MM.1S (cell line): ENCODE data around the gene PRTG.

Experiments used
- DNase-seq: peaks from one replicate; pipeline ENCODE4 v3.0.0-alpha.2; 2015
- H2AFZ ChIP-seq: fragments of 300-600 bp; sonication (generic); 2 replicates; pipeline ENCODE4 v1.6.0; 2016; ENCODE audit warnings: antibody characterized with exemption, low read length
- H3F3A ChIP-seq: fragments of 300-600 bp; sonication (generic); 2 replicates; pipeline ENCODE4 v1.6.1; 2016; ENCODE audit warnings: mild to moderate bottlenecking, antibody characterized with exemption, low read length, moderate library complexity, mixed read lengths; ENCODE audit not compliant: insufficient read depth
- H3K27ac ChIP-seq: fragments of 300-600 bp; sonication (generic); 2 replicates; pipeline ENCODE4 v1.5.1; 2016; ENCODE audit warnings: mild to moderate bottlenecking, low read length
- H3K27me3 ChIP-seq: fragments of 300-600 bp; sonication (generic); replicated peaks from 2 replicates; pipeline ENCODE4 v1.6.0; 2016; ENCODE audit warnings: low read length; ENCODE audit not compliant: insufficient read depth
- H3K36me3 ChIP-seq: fragments of 300-600 bp; sonication (generic); replicated peaks from 2 replicates; pipeline ENCODE4 v1.6.1; 2016; ENCODE audit warnings: mild to moderate bottlenecking, low read length, mixed read lengths; ENCODE audit not compliant: insufficient read depth
- H3K4me1 ChIP-seq: fragments of 300-600 bp; sonication (generic); 2 replicates; pipeline ENCODE4 v1.6.1; 2016; ENCODE audit warnings: low read length, mixed read lengths
- H3K4me2 ChIP-seq: fragments of 300-600 bp; sonication (generic); 2 replicates; pipeline ENCODE4 v1.6.0; 2016; ENCODE audit warnings: low read depth, low read length
- H3K4me3 ChIP-seq: fragments of 300-600 bp; sonication (generic); 2 replicates; pipeline ENCODE4 v1.5.1; 2016; ENCODE audit warnings: low read length, mixed read lengths
- H3K79me2 ChIP-seq: fragments of 300-600 bp; sonication (generic); 2 replicates; pipeline ENCODE4 v1.6.1; 2016; ENCODE audit warnings: mixed run types, low read length, mixed read lengths
- H3K9ac ChIP-seq: fragments of 300-600 bp; sonication (generic); 2 replicates; pipeline ENCODE4 v1.6.1; 2016; ENCODE audit warnings: low read length, mixed read lengths
- H3K9me2 ChIP-seq: fragments of 300-600 bp; sonication (generic); replicated peaks from 2 replicates; pipeline ENCODE4 v1.6.1; 2016; ENCODE audit warnings: mild to moderate bottlenecking, low read length, mixed read lengths; ENCODE audit not compliant: insufficient read depth
- H3K9me3 ChIP-seq: fragments of 300-600 bp; sonication (generic); replicated peaks from 2 replicates; pipeline ENCODE4 v1.6.1; 2016; ENCODE audit warnings: mild to moderate bottlenecking, low read length, mixed read lengths; ENCODE audit not compliant: insufficient read depth
- H4K20me1 ChIP-seq: fragments of 300-600 bp; sonication (generic); 2 replicates; pipeline ENCODE4 v1.6.1; 2016; ENCODE audit warnings: mild to moderate bottlenecking, low read length, moderate library complexity, mixed read lengths; ENCODE audit not compliant: insufficient read depth
- CTCF ChIP-seq: fragments of 300-600 bp; sonication (generic); IDR thresholded peaks from 2 replicates; pipeline ENCODE4 v1.5.1; 2016; ENCODE audit warnings: antibody characterized with exemption, low read length, mixed read lengths
- EZH2 ChIP-seq: fragments of 300-600 bp; sonication (generic); optimal IDR thresholded peaks from 2 replicates; pipeline ENCODE3; 2017; ENCODE audit warnings: low read depth, mild to moderate bottlenecking, antibody characterized with exemption, low read length, mixed read lengths
- EZH2phosphoT487 ChIP-seq: fragments of 300-600 bp; sonication (generic); IDR thresholded peaks from 2 replicates; pipeline ENCODE4 v1.6.1; 2018; ENCODE audit warnings: antibody characterized with exemption, low read length

The PRTG gene

GRCh38 chr15:55619783-55620182, 123.2 kb downstream of the PRTG start:
- Histone ChIP-seq H3K9me2 (no peaks in the 10 kb centered on the region), H3K9me3 (no peaks in the 10 kb centered on the region), H3K27ac (no peak overlapping the region), H3K4me2 (no peak overlapping the region), H3K27me3 (no peaks in the 10 kb centered on the region), H3K36me3 (no peaks in the 10 kb centered on the region), H3F3A (no peaks in the 10 kb centered on the region), H3K79me2 (no peaks in the 10 kb centered on the region), H3K9ac (no peak overlapping the region), H3K4me1 (no peaks in the 10 kb centered on the region), H3K4me3 (no peak overlapping the region), H4K20me1 (no peaks in the 10 kb centered on the region), H2AFZ (no peak overlapping the region)
- DNase-seq = no peak
- no peak for TF ChIP-seq EZH2phosphoT487
- TF ChIP-seq EZH2 = no peak
- no peak for TF ChIP-seq CTCF

GRCh38 chr15:55618387-55618786, 124.6 kb downstream of the PRTG start:
- no peaks in the 10 kb centered on the region for H3K27me3 ChIP-seq
- H4K20me1 ChIP-seq = no peaks in the 10 kb centered on the region
- no peak overlapping the region for H3K27ac ChIP-seq
- no peaks in the 10 kb centered on the region for H3F3A ChIP-seq
- H3K36me3 ChIP-seq = no peaks in the 10 kb centered on the region
- DNase-seq = no peak
- no peak overlapping the region for H3K4me3 ChIP-seq
- no peaks in the 10 kb centered on the region for H3K79me2 ChIP-seq
- no peak overlapping the region for H3K4me2 ChIP-seq
- no peaks in the 10 kb centered on the region for H3K9me2 ChIP-seq
- H3K4me1 ChIP-seq = no peaks in the 10 kb centered on the region
- H3K9ac ChIP-seq = no peak overlapping the region
- H3K9me3 ChIP-seq = no peaks in the 10 kb centered on the region
- TF ChIP-seq CTCF (no peak), EZH2 (no peak), EZH2phosphoT487 (no peak)
- H2AFZ ChIP-seq = no peak overlapping the region

- TF ChIP-seq CTCF (no peak), EZH2 (no peak), EZH2phosphoT487 (no peak)
- Histone ChIP-seq H3F3A (no peaks in the 10 kb centered on the region), H3K4me3 (no peak overlapping the region), H2AFZ (no peak overlapping the region), H3K9me2 (no peaks in the 10 kb centered on the region), H3K36me3 (no peaks in the 10 kb centered on the region), H3K27me3 (no peaks in the 10 kb centered on the region), H3K27ac (no peak overlapping the region), H3K9ac (no peak overlapping the region), H3K4me2 (no peak overlapping the region), H4K20me1 (no peaks in the 10 kb centered on the region), H3K4me1 (no peaks in the 10 kb centered on the region), H3K79me2 (no peaks in the 10 kb centered on the region), H3K9me3 (no peaks in the 10 kb centered on the region)
- DNase-seq = no peak
Measured at GRCh38 chr15:55615445-55615844, 127.5 kb downstream of the PRTG start.
